Measurements from ENCODE around the gene SYNE2.

SYNE2 gene

GRCh38 chr14:64253672-64254071 is 400.9 kb downstream of the SYNE2 start:
- DNase-seq (ENCODE audit: low read depth in 2 of 2): no peak

- no peak for DNase-seq (ENCODE audit: low read depth in 2 of 2)
These were observed 403.0 kb downstream of the SYNE2 start for GRCh38 chr14:64255756-64256155.

GRCh38 chr14:64260418-64260817 is 407.6 kb downstream of the SYNE2 start:
- no peak for DNase-seq (ENCODE audit: low read depth in 2 of 2)

- DNase-seq (ENCODE audit: low read depth in 2 of 2): no peak
These were observed 412.4 kb downstream of the SYNE2 start for GRCh38 chr14:64265222-64265621.

GRCh38 chr14:64266239-64266638 is 413.4 kb downstream of the SYNE2 start:
- no peak for DNase-seq (ENCODE audit: low read depth in 2 of 2)

- no peak for DNase-seq (ENCODE audit: low read depth in 2 of 2)
These were observed 419.2 kb downstream of the SYNE2 start for GRCh38 chr14:64272019-64272418.
